Panc1 (cell line): Measurements from ENCODE around the gene ZBTB20. TPM values are rescaled to one million over a fixed set of nuclear protein-coding genes. Genes with fewer than 3 reads are reported as not detected.

Experiments used
- ATAC-seq: fragments of 200-7000 bp; cut with Tn5 transposase; 2 replicates; pipeline ENCODE4 v1.9.1; 2020; ENCODE audit warnings: mild to moderate bottlenecking, moderate library complexity
- BruUV-seq: library from RNA; stranded (reverse); fragments of 400-500 nt; replicated peaks from 2 replicates; lab custom pipeline; 2021; lab: Mats Ljungman, UMichigan
- CTCF ChIA-PET: fragments of 300-600 bp; sonication (Branson Sonifier 250); formaldehyde crosslinking; loops from one replicate; lab custom pipeline; 2022; ENCODE audit warnings: antibody characterized with exemption; lab: Charles Lee
- POLR2A ChIA-PET: fragments of 300-600 bp; sonication (Branson Sonifier 250); formaldehyde crosslinking; loops from one replicate; lab custom pipeline; 2022; ENCODE audit warnings: antibody characterized with exemption; lab: Charles Lee
- DNase-seq: peaks from one replicate; pipeline ENCODE4 v3.0.0-alpha.2; 2010; ENCODE audit warnings: low read depth, low spot score
- H3K27ac ChIP-seq: 2 replicates; pipeline ENCODE4 v1.5.1; 2011; ENCODE audit warnings: mild to moderate bottlenecking, low read length, inconsistent platforms
- H3K27me3 ChIP-seq: fragments of 200-500 bp; sonication (Bioruptor generic); 2 replicates; pipeline ENCODE4 v1.6.0; 2014; ENCODE audit warnings: low read length, inconsistent platforms; ENCODE audit not compliant: control insufficient read depth, insufficient read depth
- H3K36me3 ChIP-seq: fragments of 200-500 bp; sonication (Bioruptor generic); 2 replicates; pipeline ENCODE4 v1.5.1; 2014; ENCODE audit warnings: inconsistent platforms, mild to moderate bottlenecking, low read length, moderate library complexity; ENCODE audit not compliant: control insufficient read depth, insufficient read depth
- H3K4me1 ChIP-seq: 2 replicates; pipeline ENCODE4 v1.5.1; 2011; ENCODE audit warnings: inconsistent platforms, mild to moderate bottlenecking, low read length, moderate library complexity; ENCODE audit not compliant: control insufficient read depth, insufficient read depth
- H3K4me3 ChIP-seq, 2 experiments: 2 replicates each; pipeline ENCODE4 v1.5.1; 2011 to 2012; ENCODE audit warnings: low read depth in 2 of 2, low read length in 2 of 2, mild to moderate bottlenecking in 2 of 2, inconsistent platforms in 1 of 2, moderate library complexity in 1 of 2
- H3K9me3 ChIP-seq: fragments of 200-500 bp; sonication (Bioruptor generic); 2 replicates; pipeline ENCODE4 v1.5.1; 2014; ENCODE audit warnings: low read depth, mild to moderate bottlenecking, inconsistent platforms, low read length, moderate library complexity; ENCODE audit not compliant: control insufficient read depth, insufficient read depth
- POLR2AphosphoS5 ChIP-seq: IDR thresholded peaks from 2 replicates; pipeline ENCODE4 v1.6.1; 2012; ENCODE audit warnings: mild to moderate bottlenecking, low read depth, low read length, moderate library complexity
- SIN3A ChIP-seq: IDR thresholded peaks from 2 replicates; pipeline ENCODE4 v1.6.1; 2012; ENCODE audit warnings: low read depth, mild to moderate bottlenecking, low read length, moderate library complexity, borderline replicate concordance; ENCODE audit not compliant: insufficient read depth
- TCF7L2 ChIP-seq: IDR thresholded peaks from 2 replicates; pipeline ENCODE4 v1.6.1; 2011; ENCODE audit warnings: mild to moderate bottlenecking, low read depth, low read length, inconsistent platforms
- in situ Hi-C: cut with HindIII; loops from 2 replicates; pipeline ENCODE4 v1.10.0; 2016; ENCODE audit warnings: low sequenced_read_pairs, low pct_unique_long_range_greater_than_20kb
- intact Hi-C: fragments of 100-400 bp; cut with micrococcal nuclease; formaldehyde crosslinking; loops from one replicate; pipeline ENCODE4 v1.10.0; 2022; ENCODE audit not compliant: unreplicated experiment
- total RNA-seq: library from RNA; stranded (reverse); gene quantifications from one replicate; pipeline ENCODE4 v1.2.1, GENCODE V29; 2021; ENCODE audit not compliant: unreplicated experiment
- TF ChIP-seq, protein P1 (sequence below): fragments of 450-650 bp; IDR thresholded peaks from 2 replicates; pipeline ENCODE4 v1.5.1; 2017; ENCODE audit warnings: mild to moderate bottlenecking
- TF ChIP-seq, protein P2 (sequence below), 2 experiments: IDR thresholded peaks; 2 replicates each; pipeline ENCODE4 v1.6.1; 2011 to 2012; ENCODE audit warnings: low read depth in 2 of 2, control low read depth in 1 of 2, low read length in 1 of 2, mild to moderate bottlenecking in 1 of 2, moderate library complexity in 1 of 2; ENCODE audit not compliant: insufficient read depth in 1 of 2

Gene ZBTB20
- total RNA-seq, 1 experiment from 2014 or later = 4.1 TPM

DNA sequence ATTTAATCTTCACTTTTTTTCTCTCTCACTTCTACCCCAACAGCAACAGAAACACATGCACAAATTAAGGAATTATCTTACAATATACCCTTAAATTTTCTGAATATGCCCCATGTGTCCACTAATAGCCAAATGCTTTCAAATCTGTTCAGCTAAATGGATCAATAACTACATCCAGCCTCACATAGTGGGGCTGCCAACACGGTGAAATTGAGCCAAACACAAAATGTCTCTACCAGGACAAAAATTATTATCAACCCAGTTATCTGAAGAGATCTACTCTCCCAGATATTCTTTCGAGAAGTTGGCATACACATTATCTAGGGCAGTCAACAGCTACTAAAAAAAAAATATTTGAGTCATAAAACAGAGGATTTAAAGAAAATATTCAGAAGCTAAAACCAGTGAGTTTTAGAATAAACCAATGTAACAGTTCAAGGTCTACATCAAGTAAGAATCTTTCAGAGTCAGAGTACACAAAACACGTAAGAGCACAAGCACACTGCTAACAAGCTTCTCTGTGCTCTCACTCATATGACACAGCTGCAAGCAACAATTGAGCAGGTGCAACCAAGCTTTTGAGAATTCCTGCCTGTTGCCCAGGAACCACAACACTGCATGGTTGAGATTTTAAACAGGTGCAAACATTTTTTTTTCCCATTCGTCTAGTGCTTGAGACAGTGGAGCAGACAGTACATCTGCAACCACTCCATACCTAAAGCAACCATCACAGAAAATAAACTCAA lies 247.7 kb downstream of the ZBTB20 start:
- no peak overlapping the region for H3K27ac ChIP-seq
- TF ChIP-seq, protein P1, sequence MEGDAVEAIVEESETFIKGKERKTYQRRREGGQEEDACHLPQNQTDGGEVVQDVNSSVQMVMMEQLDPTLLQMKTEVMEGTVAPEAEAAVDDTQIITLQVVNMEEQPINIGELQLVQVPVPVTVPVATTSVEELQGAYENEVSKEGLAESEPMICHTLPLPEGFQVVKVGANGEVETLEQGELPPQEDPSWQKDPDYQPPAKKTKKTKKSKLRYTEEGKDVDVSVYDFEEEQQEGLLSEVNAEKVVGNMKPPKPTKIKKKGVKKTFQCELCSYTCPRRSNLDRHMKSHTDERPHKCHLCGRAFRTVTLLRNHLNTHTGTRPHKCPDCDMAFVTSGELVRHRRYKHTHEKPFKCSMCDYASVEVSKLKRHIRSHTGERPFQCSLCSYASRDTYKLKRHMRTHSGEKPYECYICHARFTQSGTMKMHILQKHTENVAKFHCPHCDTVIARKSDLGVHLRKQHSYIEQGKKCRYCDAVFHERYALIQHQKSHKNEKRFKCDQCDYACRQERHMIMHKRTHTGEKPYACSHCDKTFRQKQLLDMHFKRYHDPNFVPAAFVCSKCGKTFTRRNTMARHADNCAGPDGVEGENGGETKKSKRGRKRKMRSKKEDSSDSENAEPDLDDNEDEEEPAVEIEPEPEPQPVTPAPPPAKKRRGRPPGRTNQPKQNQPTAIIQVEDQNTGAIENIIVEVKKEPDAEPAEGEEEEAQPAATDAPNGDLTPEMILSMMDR = no peak
- TF ChIP-seq, protein P2, sequence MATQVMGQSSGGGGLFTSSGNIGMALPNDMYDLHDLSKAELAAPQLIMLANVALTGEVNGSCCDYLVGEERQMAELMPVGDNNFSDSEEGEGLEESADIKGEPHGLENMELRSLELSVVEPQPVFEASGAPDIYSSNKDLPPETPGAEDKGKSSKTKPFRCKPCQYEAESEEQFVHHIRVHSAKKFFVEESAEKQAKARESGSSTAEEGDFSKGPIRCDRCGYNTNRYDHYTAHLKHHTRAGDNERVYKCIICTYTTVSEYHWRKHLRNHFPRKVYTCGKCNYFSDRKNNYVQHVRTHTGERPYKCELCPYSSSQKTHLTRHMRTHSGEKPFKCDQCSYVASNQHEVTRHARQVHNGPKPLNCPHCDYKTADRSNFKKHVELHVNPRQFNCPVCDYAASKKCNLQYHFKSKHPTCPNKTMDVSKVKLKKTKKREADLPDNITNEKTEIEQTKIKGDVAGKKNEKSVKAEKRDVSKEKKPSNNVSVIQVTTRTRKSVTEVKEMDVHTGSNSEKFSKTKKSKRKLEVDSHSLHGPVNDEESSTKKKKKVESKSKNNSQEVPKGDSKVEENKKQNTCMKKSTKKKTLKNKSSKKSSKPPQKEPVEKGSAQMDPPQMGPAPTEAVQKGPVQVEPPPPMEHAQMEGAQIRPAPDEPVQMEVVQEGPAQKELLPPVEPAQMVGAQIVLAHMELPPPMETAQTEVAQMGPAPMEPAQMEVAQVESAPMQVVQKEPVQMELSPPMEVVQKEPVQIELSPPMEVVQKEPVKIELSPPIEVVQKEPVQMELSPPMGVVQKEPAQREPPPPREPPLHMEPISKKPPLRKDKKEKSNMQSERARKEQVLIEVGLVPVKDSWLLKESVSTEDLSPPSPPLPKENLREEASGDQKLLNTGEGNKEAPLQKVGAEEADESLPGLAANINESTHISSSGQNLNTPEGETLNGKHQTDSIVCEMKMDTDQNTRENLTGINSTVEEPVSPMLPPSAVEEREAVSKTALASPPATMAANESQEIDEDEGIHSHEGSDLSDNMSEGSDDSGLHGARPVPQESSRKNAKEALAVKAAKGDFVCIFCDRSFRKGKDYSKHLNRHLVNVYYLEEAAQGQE (IDR thresholded peaks at IDR 0.05; ENCODE audit: insufficient read depth in 1 of 2, low read depth in 2 of 2, low read length in 1 of 2) = no peak
- TF ChIP-seq POLR2AphosphoS5 = no peak
- TF ChIP-seq TCF7L2 = no peak
- TF ChIP-seq SIN3A = no peak
- ChIA-PET POLR2A (no interaction called here), CTCF (no interaction called here)
- intact Hi-C loops (no loop called here), in situ Hi-C loops (no loop called here)
- no peaks in the 10 kb centered on the region for H3K36me3 ChIP-seq
- H3K27me3 ChIP-seq = no peaks in the 10 kb centered on the region
- no peak for ATAC-seq
- no peak overlapping the region for H3K4me3 ChIP-seq
- BruUV-seq = no TSS peak
- H3K4me1 ChIP-seq = no peaks in the 10 kb centered on the region; the same call in 1 of the 2 replicates
- no peaks in the 10 kb centered on the region for H3K9me3 ChIP-seq
- DNase-seq = no peak

DNA sequence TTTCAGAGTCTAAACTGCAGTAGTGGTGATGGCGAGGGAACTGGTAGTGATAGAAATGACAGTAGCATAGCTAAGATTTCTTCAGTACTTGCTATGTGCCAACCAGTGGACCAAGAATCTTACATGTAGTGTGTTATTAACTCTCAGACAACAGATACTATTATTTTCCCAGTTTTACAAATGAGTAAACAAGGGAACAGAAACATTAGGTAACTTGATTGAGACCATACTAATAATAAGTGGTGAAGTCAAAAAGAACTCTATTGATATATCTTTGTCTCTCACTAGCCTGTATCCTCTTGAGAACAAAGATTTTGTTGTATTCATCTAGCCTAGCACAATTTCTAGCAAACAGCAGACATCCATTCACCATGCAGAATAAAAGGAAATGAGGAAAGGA lies 250.1 kb downstream of the ZBTB20 start:
- TF ChIP-seq, protein P2 (IDR thresholded peaks at IDR 0.05; ENCODE audit: insufficient read depth in 1 of 2, low read depth in 2 of 2, low read length in 1 of 2) = no peak
- TF ChIP-seq SIN3A (no peak), POLR2AphosphoS5 (no peak), TCF7L2 (no peak)
- TF ChIP-seq, protein P1 = no peak
- in situ Hi-C loops (no loop called here), intact Hi-C loops (no loop called here)
- H3K27ac ChIP-seq = no peak overlapping the region
- ChIA-PET POLR2A (no interaction called here), CTCF (no interaction called here)
- BruUV-seq = no TSS peak
- ATAC-seq = no peak
- no peaks in the 10 kb centered on the region; the same call in 1 of the 2 replicates for H3K4me1 ChIP-seq
- H3K4me3 ChIP-seq = no peak overlapping the region
- no peaks in the 10 kb centered on the region; the same call in 1 of the 2 replicates for H3K9me3 ChIP-seq
- no peak for DNase-seq
- H3K36me3 ChIP-seq = no peaks in the 10 kb centered on the region
- H3K27me3 ChIP-seq = no peaks in the 10 kb centered on the region
